Body of pancreas (tissue), 4 donors: ENCODE measurements around the gene MCCC1. TPM values are rescaled to one million over a fixed set of nuclear protein-coding genes. Genes with fewer than 3 reads are reported as not detected.
"Not testable (repeated sequence)": the region's sequence is repeated elsewhere in the genome, so short reads cannot be mapped to it uniquely, and the experiment has no call there.

Source experiments
- ATAC-seq: fragments of 150-250 bp; one replicate; pipeline ENCODE4 v1.9.1; 2016
- DNase-seq, 4 donors: peaks; one replicate each; pipeline ENCODE4 v3.0.0-alpha.2; 2019
- H3K27ac ChIP-seq, 4 donors: fragments of 200-600 bp; sonication (generic); 1 replicate in 3 of 4; 2 replicates in 1 of 4; pipeline versions ENCODE4 v1.5.1 to v1.6.1; 2016 to 2019; ENCODE audit warnings: mild to moderate bottlenecking in 1 of 4, mixed read lengths in 1 of 4, moderate library complexity in 1 of 4
- H3K27me3 ChIP-seq, 2 donors: fragments of 200-600 bp; sonication (generic); one replicate each; pipeline ENCODE4 v1.6.0; 2016; ENCODE audit warnings: mild to moderate bottlenecking in 1 of 2
- H3K36me3 ChIP-seq, 2 donors: fragments of 200-600 bp; sonication (generic); replicated peaks in 1 of 2; 2 replicates each; pipeline ENCODE4 v1.5.1; 2016; ENCODE audit warnings: low read depth in 2 of 2; ENCODE audit not compliant: insufficient read depth in 1 of 2
- H3K4me1 ChIP-seq: fragments of 200-600 bp; sonication (generic); one replicate; pipeline ENCODE4 v1.6.0; 2016
- H3K4me3 ChIP-seq, 2 donors: fragments of 200-600 bp; sonication (generic); 1 replicate in 1 of 2; 2 replicates in 1 of 2; pipeline ENCODE4 v1.5.1; 2016 to 2019
- H3K9me3 ChIP-seq, 3 donors: fragments of 200-600 bp; sonication (generic); 1 replicate in 2 of 3; 2 replicates in 1 of 3; pipeline ENCODE4 v1.5.1; 2016
- CTCF ChIP-seq, 7 experiments: fragments of 450-650 bp in 4 of 7; fragments of 200-600 bp in 3 of 7; sonication (generic) in 3 of 7; IDR thresholded peaks; one replicate each; pipeline ENCODE4 v1.5.1; 2016 to 2019; ENCODE audit warnings: antibody characterized with exemption in 7 of 7
- POLR2A ChIP-seq, 3 donors: fragments of 450-650 bp; IDR thresholded peaks; one replicate each; pipeline ENCODE4 v1.6.1; 2016; ENCODE audit warnings: antibody characterized with exemption in 3 of 3, mild to moderate bottlenecking in 2 of 3
- WGBS, 2 donors: methylation state at CpG; one replicate each; pipeline ENCODE4 v1.1.5; 2017; 5-methylcytosine and 5-hydroxymethylcytosine counted together
- intact Hi-C: fragments of 100-400 bp; cut with DNase I; formaldehyde crosslinking; loops from one replicate; pipeline ENCODE4 v1.15.1; 2023
- total RNA-seq, 2 donors: library from RNA; depleted of rRNA; stranded (reverse); fragments of >200 nt; gene quantifications; one replicate each; pipeline ENCODE4 v1.1.0, GENCODE V29; 2016

MCCC1 gene
- total RNA-seq, 2 donors from 2014 or later: 50.8 to 63.9 TPM

- Histone ChIP-seq H3K36me3 (peaks cover 0 to 10% of the 10 kb centered on the region in 2 donors), H3K27me3 (no peaks in the 10 kb centered on the region), H3K27ac (no peak overlapping the region), H3K4me1 (no peaks in the 10 kb centered on the region), H3K9me3 (no peaks in the 10 kb centered on the region), H3K4me3 (no peak overlapping the region)
- 74 to 80% methylated on average over 3 of the region's 3 CpGs for WGBS, 2 donors
- ATAC-seq: no peak
- no peak for TF ChIP-seq CTCF (IDR thresholded peaks at IDR 0.05)
- intact Hi-C loops: no loop called here
- DNase-seq: no peak
These were observed 25.0 kb downstream of the MCCC1 start for GRCh38 chr3:183074261-183074660.

DNA sequence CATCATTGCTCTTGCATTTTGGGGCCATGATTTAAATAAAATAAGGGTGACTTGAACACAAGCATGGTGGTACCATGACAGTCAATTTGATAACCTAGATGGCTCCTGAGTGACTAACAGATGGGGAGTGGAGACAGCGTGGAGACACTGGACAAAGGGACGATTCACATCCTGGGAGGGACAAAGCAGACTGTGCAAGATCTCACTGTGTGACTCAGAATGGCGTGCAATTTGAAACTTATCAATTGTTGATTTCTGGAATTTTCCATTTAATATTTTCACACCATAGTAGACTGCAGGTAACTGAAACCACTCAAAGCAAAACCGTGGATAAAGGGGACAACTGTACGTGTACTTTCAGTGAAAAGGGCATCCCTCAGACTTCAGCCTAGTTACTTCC, 25.5 kb downstream of the MCCC1 start:
- intact Hi-C loops: no loop called here
- DNase-seq (no peak), ATAC-seq (no peak)
- Histone ChIP-seq H3K27me3 (no peaks in the 10 kb centered on the region), H3K27ac (no peak overlapping the region), H3K4me1 (no peaks in the 10 kb centered on the region), H3K4me3 (no peak overlapping the region), H3K9me3 (no peaks in the 10 kb centered on the region), H3K36me3 (peaks cover 0 to 14% of the 10 kb centered on the region in 2 donors)
- no peak for TF ChIP-seq POLR2A (IDR thresholded peaks at IDR 0.05)
- TF ChIP-seq CTCF (IDR thresholded peaks at IDR 0.05): no peak
- WGBS, 2 donors: 75 to 78% methylated on average over 5 of the region's 5 CpGs

DNA sequence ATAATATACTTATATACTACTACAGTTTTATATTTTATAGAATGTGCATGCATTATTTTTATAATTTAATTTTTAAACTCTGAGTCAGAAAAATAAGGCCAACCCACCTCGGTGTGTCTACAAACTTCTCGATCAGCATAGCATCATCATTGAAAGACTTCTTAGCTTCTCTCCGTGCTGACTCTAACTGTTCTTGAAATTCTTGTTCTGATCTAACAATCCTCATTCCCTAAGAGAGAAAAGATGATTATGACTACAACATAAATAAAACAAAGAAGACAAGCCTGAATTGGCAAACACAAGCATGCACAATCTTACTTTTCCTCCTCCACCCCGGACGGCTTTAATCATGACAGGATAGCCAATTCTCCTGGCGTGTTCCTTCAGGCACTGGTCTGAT, 28.4 kb downstream of the MCCC1 start:
- H3K27me3 ChIP-seq: no peaks in the 10 kb centered on the region
- DNase-seq (no peak), ATAC-seq (no peak)
- no peak for TF ChIP-seq CTCF (IDR thresholded peaks at IDR 0.05)
- no peak for TF ChIP-seq POLR2A (IDR thresholded peaks at IDR 0.05)
- intact Hi-C loops: no loop called here
- no peaks in the 10 kb centered on the region for H3K4me1 ChIP-seq
- 92% methylated on average over 6 of the region's 6 CpGs for WGBS, 2 donors
- H3K9me3 ChIP-seq: no peaks in the 10 kb centered on the region
- peaks cover 0 to 20% of the 10 kb centered on the region in 2 donors for H3K36me3 ChIP-seq
- no peak overlapping the region for H3K4me3 ChIP-seq
- no peak overlapping the region for H3K27ac ChIP-seq

DNA sequence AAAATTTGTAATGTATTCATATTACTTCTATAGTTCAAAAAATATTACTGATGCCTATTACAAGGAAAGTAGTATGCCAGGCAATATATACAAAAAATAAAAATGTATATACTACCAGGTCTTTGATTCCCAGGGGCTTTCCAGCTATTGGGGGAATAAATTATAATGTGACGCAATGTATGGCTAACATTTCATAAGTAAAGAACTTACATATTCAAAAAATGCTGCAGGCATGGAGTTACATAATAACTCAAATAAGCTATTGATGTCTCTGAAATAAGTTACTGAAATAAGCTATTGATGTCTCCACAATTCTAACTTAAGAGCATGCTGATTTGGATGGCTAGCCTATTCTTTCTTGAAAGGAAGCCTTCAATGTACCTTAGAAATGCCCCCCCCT, 30.2 kb downstream of the MCCC1 start:
- Histone ChIP-seq H3K9me3 (no peaks in the 10 kb centered on the region), H3K27me3 (no peaks in the 10 kb centered on the region), H3K36me3 (peaks cover 0 to 20% of the 10 kb centered on the region in 2 donors), H3K27ac (no peak overlapping the region), H3K4me3 (no peak overlapping the region), H3K4me1 (no peaks in the 10 kb centered on the region)
- intact Hi-C loops: no loop called here
- TF ChIP-seq POLR2A (IDR thresholded peaks at IDR 0.05) (no peak), CTCF (IDR thresholded peaks at IDR 0.05) (no peak)
- ATAC-seq (no peak), DNase-seq (no peak)
- 2 to 4% methylated on average over 1 of the region's 1 CpG for WGBS, 2 donors

GRCh38 chr3:183066891-183067290, 32.4 kb downstream of the MCCC1 start:
- H3K4me3 ChIP-seq, H3K4me1 ChIP-seq, ATAC-seq, intact Hi-C loops, H3K27ac ChIP-seq, DNase-seq, H3K9me3 ChIP-seq, H3K27me3 ChIP-seq: not testable (repeated sequence)
- WGBS, 2 donors: 96 to 100% methylated on average over 2 of the region's 2 CpGs
- H3K36me3 ChIP-seq: peaks cover 0 to 20% of the 10 kb centered on the region in 2 donors
